Measurements from ENCODE around the gene CD82. TPM values are rescaled to one million over a fixed set of nuclear protein-coding genes. Genes with fewer than 3 reads are reported as not detected.

Gene CD82
- total RNA-seq, 1 experiment from 2014 or later: 4.5 TPM

GRCh38 chr11:44577231-44577830, 11.9 kb downstream of the CD82 start:
- H3K27me3 ChIP-seq (ENCODE audit: insufficient read depth, low read length): no peaks in the 10 kb centered on the region
- H3K9ac ChIP-seq (ENCODE audit: extremely low read depth, insufficient read length, low read length): no peak overlapping the region
- H2AK5ac ChIP-seq (ENCODE audit: insufficient read length, low read length): no peak overlapping the region
- H3K18ac ChIP-seq (ENCODE audit: insufficient read length, low read depth, low read length): no peak overlapping the region
- H3T11ph ChIP-seq (ENCODE audit: low read length): no peak overlapping the region
- H4K91ac ChIP-seq (ENCODE audit: insufficient read length, low read depth, low read length): no peak overlapping the region
- no peak overlapping the region for H3K56ac ChIP-seq (ENCODE audit: insufficient read length, low read depth, low read length)
- no peak overlapping the region for H4K8ac ChIP-seq (replicated peaks; ENCODE audit: insufficient read length, low read depth, low read length)
- no peaks in the 10 kb centered on the region for H3K4me1 ChIP-seq (ENCODE audit: insufficient read depth, low read length)
- H2BK5ac ChIP-seq (ENCODE audit: insufficient read length, low read length): no peak overlapping the region
- no CpG with 5 or more reads among the region's 7 CpGs for WGBS (ENCODE audit: extremely low coverage, insufficient read length, low lambda C conversion rate)
- H4K20me1 ChIP-seq (ENCODE audit: control insufficient read depth, insufficient read depth, insufficient read length): no peaks in the 10 kb centered on the region
- Mint-ChIP-seq H3K27ac (peak overlapping the region in 1 of 3 experiments; percentile 63; a peak in 1 of 7 replicates), H3K4me1 (peaks cover 10 to 26% of the 10 kb centered on the region in 2 experiments), H3K9me3 (no peaks in the 10 kb centered on the region), H3K4me3 (no peak overlapping the region), H3K36me3 (ENCODE audit: insufficient read depth in 1 of 3, low read depth in 3 of 3) (no peaks in the 10 kb centered on the region), H3K27me3 (ENCODE audit: low read depth) (peaks cover 19% of the 10 kb centered on the region)
- H4K5ac ChIP-seq (ENCODE audit: insufficient read length, low read depth, low read length): no peak overlapping the region
- no peak for TF ChIP-seq CTCF (conservative IDR thresholded peaks at IDR 0.05)
- H2BK120ac ChIP-seq (ENCODE audit: low read depth, low read length, poor library complexity, severe bottlenecking): no peak overlapping the region
- no peak overlapping the region for H2BK12ac ChIP-seq (ENCODE audit: insufficient read length, low read depth, low read length)
- no peak overlapping the region for H3K4ac ChIP-seq (ENCODE audit: low read depth, low read length)
- no peak overlapping the region for H2BK20ac ChIP-seq (ENCODE audit: low read depth, low read length, poor library complexity, severe bottlenecking)
- H3K4me2 ChIP-seq (ENCODE audit: insufficient read depth, insufficient read length, low read length): no peak overlapping the region
- no peak for DNase-seq
- H2AFZ ChIP-seq (ENCODE audit: low read length): no peak overlapping the region
- H3K9me3 ChIP-seq (ENCODE audit: control insufficient read depth, low read depth, low read length): no peaks in the 10 kb centered on the region
- H3K23ac ChIP-seq (ENCODE audit: insufficient read length, low read depth, low read length): no peak overlapping the region
- H3K27ac ChIP-seq (ENCODE audit: insufficient read length, low read depth, low read length): no peak overlapping the region
- H3K23me2 ChIP-seq (ENCODE audit: insufficient read length, low read depth, low read length, poor library complexity, severe bottlenecking): no peaks in the 10 kb centered on the region
- no peaks in the 10 kb centered on the region for H3K79me1 ChIP-seq (ENCODE audit: insufficient read depth, low read depth, low read length, poor library complexity, severe bottlenecking)
- H3K79me2 ChIP-seq (ENCODE audit: insufficient read depth, low read length): no peaks in the 10 kb centered on the region
- no peak overlapping the region for H2BK15ac ChIP-seq (ENCODE audit: low read depth, low read length)
- H3K14ac ChIP-seq (ENCODE audit: insufficient read depth, low read length): no peak overlapping the region
